Measurements from ENCODE around the gene KCND1.

GRCh38 chrX:48942895-48943294 is 28.7 kb downstream of the KCND1 start:
- TF ChIP-seq, protein P1, sequence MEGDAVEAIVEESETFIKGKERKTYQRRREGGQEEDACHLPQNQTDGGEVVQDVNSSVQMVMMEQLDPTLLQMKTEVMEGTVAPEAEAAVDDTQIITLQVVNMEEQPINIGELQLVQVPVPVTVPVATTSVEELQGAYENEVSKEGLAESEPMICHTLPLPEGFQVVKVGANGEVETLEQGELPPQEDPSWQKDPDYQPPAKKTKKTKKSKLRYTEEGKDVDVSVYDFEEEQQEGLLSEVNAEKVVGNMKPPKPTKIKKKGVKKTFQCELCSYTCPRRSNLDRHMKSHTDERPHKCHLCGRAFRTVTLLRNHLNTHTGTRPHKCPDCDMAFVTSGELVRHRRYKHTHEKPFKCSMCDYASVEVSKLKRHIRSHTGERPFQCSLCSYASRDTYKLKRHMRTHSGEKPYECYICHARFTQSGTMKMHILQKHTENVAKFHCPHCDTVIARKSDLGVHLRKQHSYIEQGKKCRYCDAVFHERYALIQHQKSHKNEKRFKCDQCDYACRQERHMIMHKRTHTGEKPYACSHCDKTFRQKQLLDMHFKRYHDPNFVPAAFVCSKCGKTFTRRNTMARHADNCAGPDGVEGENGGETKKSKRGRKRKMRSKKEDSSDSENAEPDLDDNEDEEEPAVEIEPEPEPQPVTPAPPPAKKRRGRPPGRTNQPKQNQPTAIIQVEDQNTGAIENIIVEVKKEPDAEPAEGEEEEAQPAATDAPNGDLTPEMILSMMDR (IDR thresholded peaks at IDR 0.05 in 8 of 11, conservative IDR thresholded peaks at IDR 0.05 in 3 of 11): no peak
- TF ChIP-seq POLR2AphosphoS5 (IDR thresholded peaks at IDR 0.05) (no peak), POLR2A (IDR thresholded peaks at IDR 0.05) (no peak)

Data from spleen (tissue), 7 donors.